ENCODE measurements around the gene TRIM54.

Gene TRIM54

GRCh38 chr2:27281855-27282559 is at the start of gene TRIM54:
TRIM54 (plus strand) TSS chr2:27282429; CDS start chr2:27282732, 303 bp downstream.
- Mint-ChIP-seq H3K4me3 (no peak within 1 kb of the TSS), H3K4me1 (ENCODE audit: low read depth) (peaks cover 5% of the 10 kb centered on the region), H3K27ac (peak within 1 kb of the TSS; percentile 37), H3K36me3 (peaks cover 2% of the 10 kb centered on the region), H3K27me3 (peaks cover 7% of the 10 kb centered on the region), H3K9me3 (ENCODE audit: low read depth) (no peaks in the 10 kb centered on the region)

GRCh38 chr2:27233341-27233740 is 48.9 kb upstream of the TRIM54 start:
- Mint-ChIP-seq H3K27ac (no peak overlapping the region), H3K36me3 (peaks cover 3% of the 10 kb centered on the region), H3K9me3 (ENCODE audit: low read depth) (no peaks in the 10 kb centered on the region), H3K4me3 (no peak overlapping the region), H3K4me1 (ENCODE audit: low read depth) (no peaks in the 10 kb centered on the region), H3K27me3 (no peaks in the 10 kb centered on the region)

- no peak overlapping the region for H3K4me3 Mint-ChIP-seq
Observed at GRCh38 chr2:27236136-27236535, 46.1 kb upstream of the TRIM54 start.

GRCh38 chr2:27236626-27237025 is 45.6 kb upstream of the TRIM54 start:
- H3K27ac Mint-ChIP-seq, result no peak overlapping the region

More at GRCh38 chr2:27236136-27236535, 46.1 kb upstream of the TRIM54 start:
- Mint-ChIP-seq H3K4me1 (ENCODE audit: low read depth) (no peaks in the 10 kb centered on the region), H3K27me3 (no peaks in the 10 kb centered on the region), H3K27ac (no peak overlapping the region), H3K36me3 (peaks cover 3% of the 10 kb centered on the region), H3K9me3 (ENCODE audit: low read depth) (no peaks in the 10 kb centered on the region)

DNA sequence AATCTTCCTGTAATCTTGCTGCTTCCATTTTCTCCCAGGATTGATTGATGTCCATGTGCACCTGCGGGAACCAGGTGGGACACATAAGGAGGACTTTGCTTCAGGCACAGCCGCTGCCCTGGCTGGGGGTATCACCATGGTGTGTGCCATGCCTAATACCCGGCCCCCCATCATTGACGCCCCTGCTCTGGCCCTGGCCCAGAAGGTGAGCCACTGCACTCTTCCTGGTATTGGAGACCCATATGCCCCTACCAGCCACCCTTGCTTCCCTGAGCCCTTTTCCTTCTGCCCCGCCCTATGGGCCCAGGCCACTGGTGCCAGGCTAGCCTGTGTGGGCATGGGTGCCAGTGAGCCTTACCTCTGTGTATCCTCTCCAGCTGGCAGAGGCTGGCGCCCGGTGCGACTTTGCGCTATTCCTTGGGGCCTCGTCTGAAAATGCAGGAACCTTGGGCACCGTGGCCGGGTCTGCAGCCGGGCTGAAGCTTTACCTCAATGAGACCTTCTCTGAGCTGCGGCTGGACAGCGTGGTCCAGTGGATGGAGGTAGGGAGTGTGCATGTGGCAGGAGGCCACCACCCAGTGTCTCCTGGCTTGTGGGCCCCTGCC is 44.8 kb upstream of the TRIM54 start:
- Mint-ChIP-seq H3K4me1 (ENCODE audit: low read depth) (peaks cover 2% of the 10 kb centered on the region), H3K27me3 (no peaks in the 10 kb centered on the region), H3K4me3 (no peak overlapping the region), H3K36me3 (no peaks in the 10 kb centered on the region), H3K9me3 (ENCODE audit: low read depth) (no peaks in the 10 kb centered on the region), H3K27ac (no peak overlapping the region)

More at GRCh38 chr2:27236626-27237025, 45.6 kb upstream of the TRIM54 start:
- peaks cover 2% of the 10 kb centered on the region for H3K4me1 Mint-ChIP-seq (ENCODE audit: low read depth)
- no peaks in the 10 kb centered on the region for H3K27me3 Mint-ChIP-seq
- H3K36me3 Mint-ChIP-seq, result no peaks in the 10 kb centered on the region
- H3K9me3 Mint-ChIP-seq (ENCODE audit: low read depth), result no peaks in the 10 kb centered on the region
- no peak overlapping the region for H3K4me3 Mint-ChIP-seq

- Mint-ChIP-seq H3K36me3 (no peaks in the 10 kb centered on the region), H3K27me3 (no peaks in the 10 kb centered on the region), H3K4me3 (no peak overlapping the region), H3K4me1 (ENCODE audit: low read depth) (peaks cover 2% of the 10 kb centered on the region), H3K27ac (no peak overlapping the region), H3K9me3 (ENCODE audit: low read depth) (no peaks in the 10 kb centered on the region)
Observed at GRCh38 chr2:27238976-27239375, 43.3 kb upstream of the TRIM54 start.

GRCh38 chr2:27240406-27240805 is 41.8 kb upstream of the TRIM54 start:
- Mint-ChIP-seq H3K4me1 (ENCODE audit: low read depth) (peaks cover 2% of the 10 kb centered on the region), H3K9me3 (ENCODE audit: low read depth) (no peaks in the 10 kb centered on the region), H3K36me3 (no peaks in the 10 kb centered on the region), H3K27ac (no peak overlapping the region), H3K4me3 (no peak overlapping the region), H3K27me3 (no peaks in the 10 kb centered on the region)

- H3K27me3 Mint-ChIP-seq, result no peaks in the 10 kb centered on the region
- H3K4me3 Mint-ChIP-seq, result no peak overlapping the region
- no peaks in the 10 kb centered on the region for H3K36me3 Mint-ChIP-seq
- H3K9me3 Mint-ChIP-seq (ENCODE audit: low read depth), result no peaks in the 10 kb centered on the region
- H3K4me1 Mint-ChIP-seq (ENCODE audit: low read depth), result peaks cover 2% of the 10 kb centered on the region
- H3K27ac Mint-ChIP-seq, result no peak overlapping the region
Observed at GRCh38 chr2:27241761-27242613, 40.2 kb upstream of the TRIM54 start.

DNA sequence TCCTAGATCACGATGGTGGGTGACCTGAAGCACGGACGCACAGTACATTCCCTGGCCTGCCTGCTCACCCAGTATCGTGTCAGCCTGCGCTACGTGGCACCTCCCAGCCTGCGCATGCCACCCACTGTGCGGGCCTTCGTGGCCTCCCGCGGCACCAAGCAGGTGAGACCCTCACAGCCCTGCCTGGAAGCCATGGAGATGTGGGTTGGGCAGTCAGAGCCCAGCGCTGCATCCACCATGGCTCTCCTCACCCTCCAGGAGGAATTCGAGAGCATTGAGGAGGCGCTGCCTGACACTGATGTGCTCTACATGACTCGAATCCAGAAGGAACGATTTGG is 39.6 kb upstream of the TRIM54 start:
- peaks cover 2% of the 10 kb centered on the region for H3K4me1 Mint-ChIP-seq (ENCODE audit: low read depth)
- no peaks in the 10 kb centered on the region for H3K36me3 Mint-ChIP-seq
- H3K27me3 Mint-ChIP-seq, result no peaks in the 10 kb centered on the region
- H3K27ac Mint-ChIP-seq, result no peak overlapping the region
- H3K4me3 Mint-ChIP-seq, result no peak overlapping the region
- no peaks in the 10 kb centered on the region for H3K9me3 Mint-ChIP-seq (ENCODE audit: low read depth)

DNA sequence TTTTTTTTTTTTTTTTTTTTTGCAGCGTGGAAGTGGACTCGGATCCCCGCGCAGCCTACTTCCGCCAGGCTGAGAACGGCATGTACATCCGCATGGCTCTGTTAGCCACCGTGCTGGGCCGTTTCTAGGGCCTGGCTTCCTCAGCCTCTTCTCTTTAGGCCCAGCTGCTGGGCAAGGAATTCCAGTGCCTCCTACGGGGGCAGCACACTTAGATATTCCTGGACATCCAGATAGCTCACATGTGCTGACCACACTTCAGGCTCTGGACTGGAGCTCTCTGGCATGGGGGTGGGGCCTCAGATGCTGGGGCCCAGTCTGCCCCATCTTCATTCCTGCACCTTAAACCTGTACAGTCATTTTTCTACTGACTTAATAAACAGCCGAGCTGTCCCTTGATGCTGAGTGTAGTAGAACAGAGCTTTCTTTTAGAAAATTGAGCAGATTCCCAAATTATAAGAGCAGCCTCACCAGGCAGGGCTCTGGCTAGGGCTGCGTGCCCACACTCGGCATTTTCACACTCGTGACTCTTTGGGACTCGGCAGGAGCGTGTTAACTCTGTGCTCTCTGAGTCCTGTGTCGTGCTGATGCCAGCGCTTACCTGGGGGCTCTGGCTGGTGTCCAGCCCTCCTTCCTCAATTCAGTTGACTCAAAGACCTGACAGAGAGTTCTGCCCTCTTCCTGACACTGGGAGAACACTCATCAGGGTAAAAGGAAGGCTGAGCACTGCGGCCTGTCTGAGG is 38.7 kb upstream of the TRIM54 start:
- H3K27ac Mint-ChIP-seq, result no peak overlapping the region
- H3K36me3 Mint-ChIP-seq, result no peaks in the 10 kb centered on the region
- no peaks in the 10 kb centered on the region for H3K27me3 Mint-ChIP-seq
- peaks cover 2% of the 10 kb centered on the region for H3K4me1 Mint-ChIP-seq (ENCODE audit: low read depth)
- H3K9me3 Mint-ChIP-seq (ENCODE audit: low read depth), result no peaks in the 10 kb centered on the region
- H3K4me3 Mint-ChIP-seq, result no peak overlapping the region

GRCh38 chr2:27245116-27245515 is 37.1 kb upstream of the TRIM54 start:
- Mint-ChIP-seq H3K4me3 (no peak overlapping the region), H3K36me3 (no peaks in the 10 kb centered on the region), H3K4me1 (ENCODE audit: low read depth) (peaks cover 2% of the 10 kb centered on the region), H3K27me3 (no peaks in the 10 kb centered on the region), H3K27ac (no peak overlapping the region), H3K9me3 (ENCODE audit: low read depth) (no peaks in the 10 kb centered on the region)

- Mint-ChIP-seq H3K27me3 (no peaks in the 10 kb centered on the region), H3K36me3 (no peaks in the 10 kb centered on the region), H3K9me3 (ENCODE audit: low read depth) (no peaks in the 10 kb centered on the region), H3K4me3 (no peak overlapping the region), H3K27ac (no peak overlapping the region), H3K4me1 (ENCODE audit: low read depth) (peaks cover 2% of the 10 kb centered on the region)
Observed at GRCh38 chr2:27245626-27246025, 36.6 kb upstream of the TRIM54 start.

GRCh38 chr2:27247893-27248292 is 34.3 kb upstream of the TRIM54 start:
- Mint-ChIP-seq H3K9me3 (ENCODE audit: low read depth) (no peaks in the 10 kb centered on the region), H3K36me3 (no peaks in the 10 kb centered on the region), H3K27me3 (no peaks in the 10 kb centered on the region), H3K4me3 (no peak overlapping the region), H3K27ac (no peak overlapping the region), H3K4me1 (ENCODE audit: low read depth) (no peaks in the 10 kb centered on the region)

GRCh38 chr2:27249159-27249890 is 32.9 kb upstream of the TRIM54 start:
- H3K27me3 Mint-ChIP-seq, result no peaks in the 10 kb centered on the region
- no peak overlapping the region for H3K4me3 Mint-ChIP-seq
- no peaks in the 10 kb centered on the region for H3K4me1 Mint-ChIP-seq (ENCODE audit: low read depth)
- no peaks in the 10 kb centered on the region for H3K36me3 Mint-ChIP-seq
- no peaks in the 10 kb centered on the region for H3K9me3 Mint-ChIP-seq (ENCODE audit: low read depth)
- no peak overlapping the region for H3K27ac Mint-ChIP-seq
